GM10248 (cell line): ENCODE data around the gene NF2.

Experiments
- CTCF ChIA-PET: fragments of 300-600 bp; sonication (Branson Sonifier 250); formaldehyde crosslinking; extraction: SDS; loops from one replicate; lab custom pipeline; 2021; ENCODE audit warnings: antibody characterized with exemption; lab: Yijun Ruan, JAX
- POLR2A ChIA-PET: fragments of 350-650 bp; sonication (Branson Sonifier 250); formaldehyde crosslinking; extraction: SDS; loops from one replicate; lab custom pipeline; 2020; ENCODE audit warnings: antibody characterized with exemption; lab: Yijun Ruan, JAX
- DNase-seq: peaks from one replicate; pipeline ENCODE4 v3.0.0; 2012; ENCODE audit errors: extremely low spot score
- TF ChIP-seq, protein P1 (sequence below): IDR thresholded peaks from 2 replicates; pipeline ENCODE4 v1.5.1; 2012; ENCODE audit warnings: mild to moderate bottlenecking, low read depth; ENCODE audit errors: extremely low read depth, missing control alignments, control extremely low read depth

NF2 gene

DNA sequence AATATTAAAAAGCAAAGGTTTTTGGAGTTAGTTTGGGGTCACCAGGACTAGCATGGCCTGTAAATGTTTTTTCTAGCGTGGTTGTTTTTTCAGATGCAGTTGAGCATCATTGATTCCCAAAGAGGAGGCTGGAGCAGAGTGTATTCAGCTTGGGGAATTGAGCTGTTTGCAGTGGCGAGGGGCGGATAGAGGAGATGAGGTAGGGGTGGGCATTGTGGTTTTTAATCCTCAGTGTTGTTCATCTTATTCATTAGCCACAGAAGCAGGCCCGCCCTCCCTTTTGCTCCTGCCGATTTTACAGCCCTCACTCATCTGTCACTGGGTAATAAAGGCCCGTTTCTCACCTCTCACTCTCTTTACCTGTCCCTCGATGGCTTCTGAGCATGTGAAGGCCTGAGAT is 51.4 kb downstream of the NF2 start:
- CTCF ChIA-PET, result interaction anchor here (0.9 to 2.3 kb wide), 5 partner anchors 10 to 350 kb away, joined by 3 to 9 read pairs (median 4); no protein-coding TSS in a partner anchor
- TF ChIP-seq, protein P1, sequence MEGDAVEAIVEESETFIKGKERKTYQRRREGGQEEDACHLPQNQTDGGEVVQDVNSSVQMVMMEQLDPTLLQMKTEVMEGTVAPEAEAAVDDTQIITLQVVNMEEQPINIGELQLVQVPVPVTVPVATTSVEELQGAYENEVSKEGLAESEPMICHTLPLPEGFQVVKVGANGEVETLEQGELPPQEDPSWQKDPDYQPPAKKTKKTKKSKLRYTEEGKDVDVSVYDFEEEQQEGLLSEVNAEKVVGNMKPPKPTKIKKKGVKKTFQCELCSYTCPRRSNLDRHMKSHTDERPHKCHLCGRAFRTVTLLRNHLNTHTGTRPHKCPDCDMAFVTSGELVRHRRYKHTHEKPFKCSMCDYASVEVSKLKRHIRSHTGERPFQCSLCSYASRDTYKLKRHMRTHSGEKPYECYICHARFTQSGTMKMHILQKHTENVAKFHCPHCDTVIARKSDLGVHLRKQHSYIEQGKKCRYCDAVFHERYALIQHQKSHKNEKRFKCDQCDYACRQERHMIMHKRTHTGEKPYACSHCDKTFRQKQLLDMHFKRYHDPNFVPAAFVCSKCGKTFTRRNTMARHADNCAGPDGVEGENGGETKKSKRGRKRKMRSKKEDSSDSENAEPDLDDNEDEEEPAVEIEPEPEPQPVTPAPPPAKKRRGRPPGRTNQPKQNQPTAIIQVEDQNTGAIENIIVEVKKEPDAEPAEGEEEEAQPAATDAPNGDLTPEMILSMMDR, result no peak
- POLR2A ChIA-PET, result no interaction called here
- no peak for DNase-seq

DNA sequence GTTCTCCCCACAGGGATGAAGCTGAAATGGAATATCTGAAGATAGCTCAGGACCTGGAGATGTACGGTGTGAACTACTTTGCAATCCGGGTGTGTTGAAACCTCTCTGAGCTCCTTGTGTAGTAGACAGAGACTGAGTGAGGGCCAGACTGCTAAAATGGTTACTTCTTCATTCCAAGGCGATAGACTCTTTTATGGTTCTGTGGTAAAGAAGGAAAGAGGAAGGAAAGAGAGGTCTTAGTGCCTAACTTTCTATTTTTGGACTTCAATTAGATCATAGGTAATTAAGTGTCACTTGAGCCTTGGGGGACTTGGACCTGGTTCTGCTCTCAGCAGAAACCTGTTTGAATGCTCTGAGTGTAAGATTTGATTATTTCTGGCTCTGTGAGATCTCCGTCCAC is 54.7 kb downstream of the NF2 start:
- ChIA-PET CTCF (interaction anchor here (1.1 to 1.8 kb wide), 3 partner anchors 24 to 347 kb away, joined by 3 to 5 read pairs (median 3); no protein-coding TSS in a partner anchor), POLR2A (no interaction called here)
- TF ChIP-seq, protein P1, result no peak
- DNase-seq, result no peak

- TF ChIP-seq, protein P1, result no peak
- ChIA-PET CTCF (interaction anchor here (1.0 kb wide), 1 partner anchor 13 kb away, joined by 3 read pairs; no protein-coding TSS in a partner anchor), POLR2A (no interaction called here)
- no peak for DNase-seq
Measured at GRCh38 chr22:29660021-29660420, 56.6 kb downstream of the NF2 start.

- TF ChIP-seq, protein P1, result no peak
- POLR2A ChIA-PET, result no interaction called here
- no peak for DNase-seq
- CTCF ChIA-PET, result interaction anchor here (0.9 kb wide), 1 partner anchor 24 kb away, joined by 3 read pairs; no protein-coding TSS in a partner anchor
Measured at GRCh38 chr22:29661336-29661735, 57.9 kb downstream of the NF2 start.

DNA sequence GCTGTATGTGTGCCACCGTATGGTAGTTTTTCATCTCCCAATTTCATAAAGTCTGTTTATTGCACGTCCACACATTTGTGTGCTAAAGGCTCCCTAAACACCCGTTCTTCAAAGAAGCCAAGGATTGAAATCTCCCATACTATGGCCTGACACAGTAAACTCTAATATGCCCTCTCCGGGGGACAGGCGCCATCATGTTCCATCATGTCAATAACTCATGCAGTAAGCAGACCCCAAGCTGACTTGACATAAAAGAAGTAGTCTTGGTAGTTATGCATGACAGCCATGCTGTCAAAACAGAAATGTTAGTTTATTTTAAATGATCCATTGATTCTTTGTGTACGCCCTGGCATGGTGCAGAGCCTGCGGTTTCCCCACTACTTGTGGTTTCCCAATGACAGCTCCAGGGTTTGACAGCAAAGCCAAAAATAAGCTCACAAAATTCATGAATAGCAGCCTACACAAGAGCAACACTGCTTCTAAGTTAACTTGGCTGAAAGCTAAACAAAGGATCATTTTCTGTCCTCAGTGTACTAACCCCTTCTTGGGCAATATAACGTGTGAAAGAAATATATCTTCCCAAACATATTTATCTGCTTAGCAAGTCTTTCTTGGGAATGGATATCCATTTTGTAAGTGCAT is 59.9 kb downstream of the NF2 start:
- POLR2A ChIA-PET, result no interaction called here
- TF ChIP-seq, protein P1, result no peak
- CTCF ChIA-PET, result interaction anchor here (1.1 to 3.0 kb wide), 4 partner anchors 8 to 38 kb away, joined by 3 to 15 read pairs (median 6); no protein-coding TSS in a partner anchor
- no peak for DNase-seq

DNA sequence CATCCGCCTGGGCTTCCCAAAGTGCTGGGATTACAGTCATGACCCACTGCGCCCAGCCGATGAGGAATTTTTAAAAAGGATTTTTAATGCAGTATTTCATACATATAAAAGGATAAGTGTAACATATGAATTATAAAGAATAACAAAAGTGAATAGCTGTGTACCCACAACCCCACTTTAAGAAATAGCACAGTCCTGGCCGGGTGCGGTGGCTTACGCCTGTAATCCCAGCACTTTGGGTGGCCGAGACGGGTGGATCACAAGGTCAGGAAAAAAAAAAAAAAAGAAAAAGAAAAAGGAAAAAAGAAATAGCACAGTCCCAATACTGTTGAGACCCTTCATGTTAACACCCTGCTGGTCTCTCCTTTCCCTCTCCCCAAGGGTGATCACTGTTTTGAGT is 62.1 kb downstream of the NF2 start:
- TF ChIP-seq, protein P1, result no peak
- ChIA-PET CTCF (interaction anchor here (1.1 to 3.0 kb wide), 3 partner anchors 10 to 339 kb away, joined by 3 to 15 read pairs (median 9); no protein-coding TSS in a partner anchor), POLR2A (no interaction called here)
- no peak for DNase-seq
